RWPE2 (cell line): ENCODE data around the gene CCDC85C.

ENCODE experiments used
- ATAC-seq: fragments of 200-7000 bp; cut with Tn5 transposase; 3 replicates; pipeline ENCODE4 v1.9.1; 2021; ENCODE audit warnings: low read depth
- DNase-seq: peaks from one replicate; pipeline ENCODE4 v3.0.0-alpha.2; 2020; ENCODE audit warnings: low spot score
- H3K27ac ChIP-seq: fragments of 450-650 bp; 2 replicates; pipeline ENCODE4 v1.5.1; 2017; ENCODE audit warnings: mild to moderate bottlenecking; ENCODE audit not compliant: poor library complexity, severe bottlenecking
- H3K27me3 ChIP-seq: fragments of 250-450 bp; sonication (Bioruptor Pico); 2 replicates; pipeline ENCODE4 v1.5.1; 2021; ENCODE audit warnings: mild to moderate bottlenecking, moderate library complexity; ENCODE audit not compliant: insufficient read depth, poor library complexity, severe bottlenecking
- H3K36me3 ChIP-seq: fragments of 250-450 bp; sonication (Bioruptor Pico); 2 replicates; pipeline ENCODE4 v1.5.1; 2020; ENCODE audit warnings: low read depth, mild to moderate bottlenecking, moderate library complexity
- H3K4me1 ChIP-seq: fragments of 250-450 bp; sonication (Bioruptor Pico); 2 replicates; pipeline ENCODE4 v1.5.1; 2021; ENCODE audit warnings: mild to moderate bottlenecking, moderate library complexity; ENCODE audit not compliant: insufficient read depth, poor library complexity, severe bottlenecking
- H3K4me3 ChIP-seq: fragments of 250-450 bp; sonication (Bioruptor Pico); 2 replicates; pipeline ENCODE4 v1.5.1; 2021; ENCODE audit warnings: mild to moderate bottlenecking, moderate library complexity; ENCODE audit not compliant: severe bottlenecking
- H3K9me3 ChIP-seq: fragments of 250-450 bp; sonication (Bioruptor Pico); 2 replicates; pipeline ENCODE4 v1.5.1; 2021; ENCODE audit warnings: mild to moderate bottlenecking, moderate library complexity; ENCODE audit not compliant: severe bottlenecking
- TF ChIP-seq, protein P1 (sequence below): fragments of 450-650 bp; IDR thresholded peaks from one replicate; pipeline ENCODE4 v1.5.1; 2017; ENCODE audit warnings: mild to moderate bottlenecking, moderate library complexity; ENCODE audit not compliant: poor library complexity, severe bottlenecking

Gene CCDC85C

GRCh38 chr14:99512110-99512449, 91.9 kb downstream of the CCDC85C start:
- TF ChIP-seq, protein P1, sequence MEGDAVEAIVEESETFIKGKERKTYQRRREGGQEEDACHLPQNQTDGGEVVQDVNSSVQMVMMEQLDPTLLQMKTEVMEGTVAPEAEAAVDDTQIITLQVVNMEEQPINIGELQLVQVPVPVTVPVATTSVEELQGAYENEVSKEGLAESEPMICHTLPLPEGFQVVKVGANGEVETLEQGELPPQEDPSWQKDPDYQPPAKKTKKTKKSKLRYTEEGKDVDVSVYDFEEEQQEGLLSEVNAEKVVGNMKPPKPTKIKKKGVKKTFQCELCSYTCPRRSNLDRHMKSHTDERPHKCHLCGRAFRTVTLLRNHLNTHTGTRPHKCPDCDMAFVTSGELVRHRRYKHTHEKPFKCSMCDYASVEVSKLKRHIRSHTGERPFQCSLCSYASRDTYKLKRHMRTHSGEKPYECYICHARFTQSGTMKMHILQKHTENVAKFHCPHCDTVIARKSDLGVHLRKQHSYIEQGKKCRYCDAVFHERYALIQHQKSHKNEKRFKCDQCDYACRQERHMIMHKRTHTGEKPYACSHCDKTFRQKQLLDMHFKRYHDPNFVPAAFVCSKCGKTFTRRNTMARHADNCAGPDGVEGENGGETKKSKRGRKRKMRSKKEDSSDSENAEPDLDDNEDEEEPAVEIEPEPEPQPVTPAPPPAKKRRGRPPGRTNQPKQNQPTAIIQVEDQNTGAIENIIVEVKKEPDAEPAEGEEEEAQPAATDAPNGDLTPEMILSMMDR = no peak
- H3K27ac ChIP-seq = no peak overlapping the region
- ATAC-seq (no peak), DNase-seq (no peak)
- no peaks in the 10 kb centered on the region for H3K9me3 ChIP-seq
- H3K27me3 ChIP-seq = no peaks in the 10 kb centered on the region
- H3K4me1 ChIP-seq = no peaks in the 10 kb centered on the region
- no peak overlapping the region for H3K4me3 ChIP-seq
- H3K36me3 ChIP-seq = peaks cover 66% of the 10 kb centered on the region

DNA sequence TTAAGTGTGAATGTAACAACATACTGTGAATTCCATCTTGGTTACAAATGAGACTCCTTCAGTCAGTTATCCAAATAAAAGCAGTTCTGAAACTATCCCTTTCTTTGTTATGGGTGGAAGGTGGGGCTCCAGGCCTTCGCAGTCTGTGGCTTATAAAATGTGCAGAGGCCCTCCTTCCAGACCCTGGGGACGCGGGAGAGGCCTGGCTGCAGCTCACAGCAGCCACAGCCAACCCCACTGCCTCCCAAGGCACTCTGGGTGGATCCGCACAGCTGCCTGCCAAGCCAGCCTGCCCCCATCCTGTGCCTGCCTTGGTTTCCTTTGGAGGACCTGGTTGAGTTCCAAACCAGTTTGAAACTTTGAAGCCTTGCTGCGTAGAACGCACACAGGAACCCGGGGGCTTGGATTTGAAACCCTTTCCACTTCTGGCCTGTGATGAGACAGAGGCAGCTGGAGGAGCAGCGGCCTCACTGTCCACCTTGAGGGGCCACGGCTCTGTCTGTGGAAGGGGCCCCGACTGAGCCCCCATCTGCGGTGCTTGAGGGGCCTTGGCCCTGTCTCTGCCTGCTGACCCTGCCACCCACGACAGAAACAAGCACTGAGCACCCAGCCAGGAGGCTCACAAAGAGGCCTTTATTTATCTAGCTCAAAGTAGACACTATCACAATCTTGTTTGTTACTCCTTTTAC, 92.4 kb downstream of the CCDC85C start:
- Histone ChIP-seq H3K36me3 (peaks cover 71% of the 10 kb centered on the region), H3K4me1 (no peaks in the 10 kb centered on the region), H3K9me3 (no peaks in the 10 kb centered on the region), H3K27me3 (no peaks in the 10 kb centered on the region), H3K4me3 (no peak overlapping the region), H3K27ac (no peak overlapping the region)
- TF ChIP-seq, protein P1 = no peak
- DNase-seq = no peak
- ATAC-seq = no peak

DNA sequence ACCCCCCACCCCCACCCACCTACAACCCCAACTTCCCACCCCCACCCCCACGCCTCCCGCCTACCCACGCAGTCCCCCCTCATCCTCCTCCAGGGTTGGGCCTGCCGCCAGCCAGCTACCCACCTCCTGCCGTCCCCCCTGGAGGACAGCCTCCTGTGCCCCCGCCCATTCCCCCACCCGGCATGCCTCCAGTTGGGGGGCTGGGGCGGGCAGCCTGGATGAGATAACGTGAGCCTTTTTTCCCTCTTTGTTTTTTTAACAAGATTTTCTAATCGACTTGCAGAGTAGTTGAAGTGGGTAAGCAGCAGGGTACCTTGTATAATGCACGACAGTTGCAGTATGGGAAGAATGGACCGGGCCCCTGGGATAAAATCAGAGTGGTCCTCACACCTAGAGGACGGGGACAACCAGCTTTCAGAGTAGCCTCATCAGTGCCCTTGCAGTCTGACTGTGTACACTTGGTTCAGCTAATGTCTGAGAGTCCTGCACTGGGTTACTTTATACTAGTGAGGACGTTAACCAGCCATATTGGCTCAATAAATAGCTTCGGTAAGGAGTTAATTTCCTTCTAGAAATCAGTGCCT, 93.4 kb downstream of the CCDC85C start:
- Histone ChIP-seq H3K36me3 (peaks cover 81% of the 10 kb centered on the region), H3K27ac (no peak overlapping the region)
- TF ChIP-seq, protein P1 = no peak

DNA sequence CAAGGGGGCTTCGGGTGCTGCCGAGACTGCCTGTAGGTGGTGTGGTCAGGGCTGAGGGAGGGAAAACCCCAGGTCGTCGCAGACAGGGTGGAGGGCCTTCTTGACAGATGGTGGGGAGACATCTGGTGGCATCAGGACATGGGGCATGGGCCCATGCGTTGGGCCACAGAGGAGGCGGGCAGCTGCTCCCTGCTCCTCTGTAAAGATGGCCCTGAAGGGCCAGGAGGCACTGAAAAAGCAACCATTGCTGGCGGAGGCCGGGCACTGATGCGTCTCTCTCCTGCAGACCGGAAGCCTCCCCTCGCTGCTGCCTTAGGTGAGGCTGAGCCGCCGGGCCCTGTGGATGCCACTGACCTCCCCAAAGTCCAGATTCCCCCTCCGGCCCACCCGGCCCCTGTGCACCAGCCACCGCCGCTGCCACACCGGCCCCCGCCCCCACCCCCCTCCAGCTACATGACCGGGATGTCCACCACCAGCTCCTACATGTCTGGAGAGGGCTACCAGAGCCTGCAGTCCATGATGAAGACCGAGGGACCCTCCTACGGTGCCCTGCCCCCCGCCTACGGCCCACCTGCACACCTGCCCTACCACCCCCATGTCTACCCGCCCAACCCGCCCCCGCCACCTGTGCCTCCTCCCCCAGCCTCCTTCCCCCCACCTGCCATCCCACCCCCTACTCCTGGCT, 94.0 kb downstream of the CCDC85C start:
- DNase-seq (no peak), ATAC-seq (no peak)
- Histone ChIP-seq H3K36me3 (peaks cover 83% of the 10 kb centered on the region), H3K4me3 (no peak overlapping the region), H3K9me3 (no peaks in the 10 kb centered on the region), H3K4me1 (no peaks in the 10 kb centered on the region), H3K27ac (no peak overlapping the region), H3K27me3 (no peaks in the 10 kb centered on the region)
- TF ChIP-seq, protein P1 = no peak

More for the DNA sequence above, 93.4 kb downstream of the CCDC85C start:
- DNase-seq = no peak
- ATAC-seq = no peak
- H3K9me3 ChIP-seq = no peaks in the 10 kb centered on the region
- no peaks in the 10 kb centered on the region for H3K27me3 ChIP-seq
- H3K4me3 ChIP-seq = no peak overlapping the region
- no peaks in the 10 kb centered on the region for H3K4me1 ChIP-seq
